ENCODE data around the gene ATP11A.
"Not testable (repeated sequence)": the region's sequence is repeated elsewhere in the genome, so short reads cannot be mapped to it uniquely, and the experiment has no call there.

The ATP11A gene

DNA sequence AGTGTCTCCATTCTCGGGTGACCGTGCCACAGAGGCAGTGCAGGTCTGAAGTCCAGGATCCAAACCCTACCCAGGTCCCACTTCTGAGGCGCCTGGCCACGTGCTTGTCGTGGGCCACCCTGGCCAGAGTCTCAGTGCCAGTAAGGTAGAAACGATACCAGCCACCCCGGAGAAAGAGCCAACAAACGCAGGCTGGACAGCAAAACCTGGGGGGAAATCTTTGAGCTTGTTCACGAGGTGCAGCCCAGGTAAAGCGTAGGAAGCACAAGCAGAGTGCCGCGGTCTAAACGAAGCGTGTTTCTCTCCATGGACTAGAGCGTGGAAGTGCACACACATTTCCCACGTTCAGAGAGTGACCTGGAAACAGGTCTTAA is 95.6 kb downstream of the ATP11A start:
- H2AFZ ChIP-seq, result no peak overlapping the region
- TF ChIP-seq, protein P1, sequence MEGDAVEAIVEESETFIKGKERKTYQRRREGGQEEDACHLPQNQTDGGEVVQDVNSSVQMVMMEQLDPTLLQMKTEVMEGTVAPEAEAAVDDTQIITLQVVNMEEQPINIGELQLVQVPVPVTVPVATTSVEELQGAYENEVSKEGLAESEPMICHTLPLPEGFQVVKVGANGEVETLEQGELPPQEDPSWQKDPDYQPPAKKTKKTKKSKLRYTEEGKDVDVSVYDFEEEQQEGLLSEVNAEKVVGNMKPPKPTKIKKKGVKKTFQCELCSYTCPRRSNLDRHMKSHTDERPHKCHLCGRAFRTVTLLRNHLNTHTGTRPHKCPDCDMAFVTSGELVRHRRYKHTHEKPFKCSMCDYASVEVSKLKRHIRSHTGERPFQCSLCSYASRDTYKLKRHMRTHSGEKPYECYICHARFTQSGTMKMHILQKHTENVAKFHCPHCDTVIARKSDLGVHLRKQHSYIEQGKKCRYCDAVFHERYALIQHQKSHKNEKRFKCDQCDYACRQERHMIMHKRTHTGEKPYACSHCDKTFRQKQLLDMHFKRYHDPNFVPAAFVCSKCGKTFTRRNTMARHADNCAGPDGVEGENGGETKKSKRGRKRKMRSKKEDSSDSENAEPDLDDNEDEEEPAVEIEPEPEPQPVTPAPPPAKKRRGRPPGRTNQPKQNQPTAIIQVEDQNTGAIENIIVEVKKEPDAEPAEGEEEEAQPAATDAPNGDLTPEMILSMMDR (IDR thresholded peaks at IDR 0.05), result no peak

DNA sequence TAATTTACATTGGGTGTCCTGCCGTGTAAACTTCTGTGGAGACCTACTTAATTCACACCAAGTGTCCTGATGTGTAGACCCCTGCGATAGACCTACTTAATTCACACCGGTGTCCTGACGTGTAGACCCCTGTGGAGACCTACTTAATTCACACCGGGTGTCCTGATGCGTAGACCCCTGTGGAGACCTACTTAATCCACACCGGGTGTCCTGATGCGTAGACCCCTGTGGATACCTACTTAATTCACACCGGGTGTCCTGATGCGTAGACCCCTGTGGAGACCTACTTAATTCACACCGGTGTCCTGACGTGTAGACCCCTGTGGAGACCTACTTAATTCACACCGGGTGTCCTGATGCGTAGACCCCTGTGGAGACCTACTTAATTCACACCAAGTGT is 97.0 kb downstream of the ATP11A start:
- not testable (repeated sequence) for H3K9me3 ChIP-seq (ENCODE audit: control insufficient read depth, low read length); H3K4me1 ChIP-seq; H3K4me2 ChIP-seq (ENCODE audit: low read length)

More for the DNA sequence above, 95.6 kb downstream of the ATP11A start:
- no peaks in the 10 kb centered on the region for H3K36me3 ChIP-seq (ENCODE audit: control insufficient read depth, insufficient read depth, low read length)
- H3K4me3 ChIP-seq (ENCODE audit: low read depth, low read length), result no peak overlapping the region
- no peaks in the 10 kb centered on the region for H3K27me3 ChIP-seq (ENCODE audit: control insufficient read depth, insufficient read depth, low read length)
- H3K9ac ChIP-seq, result no peak overlapping the region
- no peak overlapping the region for H3K4me2 ChIP-seq (ENCODE audit: low read length)
- H3K27ac ChIP-seq, result no peak overlapping the region
- no peaks in the 10 kb centered on the region for H3K4me1 ChIP-seq
- H3K9me3 ChIP-seq (ENCODE audit: control insufficient read depth, low read length), result no peaks in the 10 kb centered on the region
- no peaks in the 10 kb centered on the region for H3K79me2 ChIP-seq

GRCh38 chr13:112790735-112791641 is 101.2 kb downstream of the ATP11A start:
- Histone ChIP-seq H3K79me2 (no peaks in the 10 kb centered on the region), H3K4me1 (no peaks in the 10 kb centered on the region), H2AFZ (no peak overlapping the region), H3K4me2 (ENCODE audit: low read length) (no peak overlapping the region), H3K27ac (no peak overlapping the region), H3K36me3 (ENCODE audit: control insufficient read depth, insufficient read depth, low read length) (no peaks in the 10 kb centered on the region), H3K9ac (no peak overlapping the region), H3K9me3 (ENCODE audit: control insufficient read depth, low read length) (no peaks in the 10 kb centered on the region), H3K4me3 (ENCODE audit: low read depth, low read length) (no peak overlapping the region), H3K27me3 (ENCODE audit: control insufficient read depth, insufficient read depth, low read length) (no peaks in the 10 kb centered on the region)
- TF ChIP-seq, protein P1 (IDR thresholded peaks at IDR 0.05), result no peak

More for the DNA sequence above, 97.0 kb downstream of the ATP11A start:
- not testable (repeated sequence) for H3K36me3 ChIP-seq (ENCODE audit: control insufficient read depth, insufficient read depth, low read length); H3K4me3 ChIP-seq (ENCODE audit: low read depth, low read length); H3K27me3 ChIP-seq (ENCODE audit: control insufficient read depth, insufficient read depth, low read length); H3K27ac ChIP-seq; H3K9ac ChIP-seq; H2AFZ ChIP-seq; H3K79me2 ChIP-seq

DNA sequence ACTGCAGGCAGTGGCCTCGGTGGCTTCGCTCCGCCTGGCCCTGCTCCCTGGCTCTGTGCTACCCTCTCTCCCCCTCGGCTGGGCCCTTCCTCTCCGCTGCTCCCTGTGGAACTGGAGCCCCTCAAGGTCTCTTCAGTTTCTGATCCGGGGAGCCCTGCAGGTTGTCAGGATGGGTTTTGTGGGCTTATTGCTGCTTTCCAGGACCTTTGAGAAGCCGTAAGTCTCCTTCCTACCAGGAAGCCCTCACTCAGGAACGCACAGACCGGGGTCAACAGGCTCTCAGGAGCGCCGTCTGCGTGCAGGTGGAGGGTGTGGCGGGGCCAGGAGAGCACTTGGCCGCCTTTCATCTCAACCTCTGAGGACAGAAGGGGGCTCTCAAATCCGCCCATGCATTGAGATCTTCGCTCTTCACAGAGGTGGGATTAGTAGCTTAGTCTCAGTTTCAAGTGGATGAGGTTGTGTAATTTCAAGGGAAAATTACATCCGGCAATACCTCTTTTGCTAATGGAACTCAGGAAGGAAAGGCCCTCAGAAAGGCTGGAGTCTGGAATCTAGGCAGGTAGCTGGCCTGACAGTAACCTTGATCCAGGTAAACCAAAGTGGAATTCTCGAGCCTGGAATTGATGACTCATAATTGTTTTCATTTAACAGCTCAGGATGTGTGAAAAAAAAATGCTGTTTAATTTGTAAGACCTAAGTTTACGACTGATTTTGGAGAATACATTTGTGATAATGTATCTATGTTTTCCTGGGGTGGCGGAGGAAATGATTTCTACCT is 102.0 kb downstream of the ATP11A start:
- Histone ChIP-seq H3K36me3 (ENCODE audit: control insufficient read depth, insufficient read depth, low read length) (no peaks in the 10 kb centered on the region), H3K27ac (no peak overlapping the region)

GRCh38 chr13:112792511-112792910 is 102.7 kb downstream of the ATP11A start:
- no peaks in the 10 kb centered on the region for H3K9me3 ChIP-seq (ENCODE audit: control insufficient read depth, low read length)
- no peaks in the 10 kb centered on the region for H3K36me3 ChIP-seq (ENCODE audit: control insufficient read depth, insufficient read depth, low read length)
- no peak overlapping the region for H2AFZ ChIP-seq
- no peaks in the 10 kb centered on the region for H3K4me1 ChIP-seq
- no peaks in the 10 kb centered on the region for H3K27me3 ChIP-seq (ENCODE audit: control insufficient read depth, insufficient read depth, low read length)
- H3K79me2 ChIP-seq, result no peaks in the 10 kb centered on the region
- TF ChIP-seq, protein P1 (IDR thresholded peaks at IDR 0.05), result no peak
- no peak overlapping the region for H3K4me2 ChIP-seq (ENCODE audit: low read length)
- H3K9ac ChIP-seq, result no peak overlapping the region
- H3K4me3 ChIP-seq (ENCODE audit: low read depth, low read length), result no peak overlapping the region
- H3K27ac ChIP-seq, result no peak overlapping the region

More for the DNA sequence above, 102.0 kb downstream of the ATP11A start:
- Histone ChIP-seq H3K4me3 (ENCODE audit: low read depth, low read length) (no peak overlapping the region), H3K27me3 (ENCODE audit: control insufficient read depth, insufficient read depth, low read length) (no peaks in the 10 kb centered on the region), H3K4me1 (no peaks in the 10 kb centered on the region), H2AFZ (no peak overlapping the region), H3K9ac (no peak overlapping the region), H3K4me2 (ENCODE audit: low read length) (no peak overlapping the region), H3K79me2 (no peaks in the 10 kb centered on the region), H3K9me3 (ENCODE audit: control insufficient read depth, low read length) (no peaks in the 10 kb centered on the region)
- TF ChIP-seq, protein P1 (IDR thresholded peaks at IDR 0.05), result no peak

Measured in parathyroid adenoma (tissue), 2 donors.